Ishikawa (cell line): ENCODE data around the gene BLOC1S2.

Experiments
- CEBPB ChIP-seq: IDR thresholded peaks from 2 replicates; pipeline ENCODE4 v1.6.1; 2012
- CREB1 ChIP-seq: IDR thresholded peaks from 2 replicates; pipeline ENCODE4 v1.6.1; 2012; ENCODE audit warnings: low read depth
- EGR1 ChIP-seq: IDR thresholded peaks from 2 replicates; pipeline ENCODE4 v1.6.1; 2012
- EP300 ChIP-seq: IDR thresholded peaks from 2 replicates; pipeline ENCODE4 v1.6.1; 2012; ENCODE audit warnings: borderline replicate concordance
- FOXM1 ChIP-seq: IDR thresholded peaks from 2 replicates; pipeline ENCODE4 v1.6.1; 2012; ENCODE audit warnings: low read depth, borderline replicate concordance
- NFIC ChIP-seq: IDR thresholded peaks from 2 replicates; pipeline ENCODE4 v1.6.1; 2012
- RAD21 ChIP-seq: IDR thresholded peaks from 2 replicates; pipeline ENCODE4 v1.6.1; 2012; ENCODE audit warnings: low read depth
- TAF1 ChIP-seq: IDR thresholded peaks from 2 replicates; pipeline ENCODE4 v1.6.1; 2012; ENCODE audit warnings: low read depth, mild to moderate bottlenecking
- TCF12 ChIP-seq: IDR thresholded peaks from 2 replicates; pipeline ENCODE4 v1.6.1; 2012; ENCODE audit warnings: low read depth
- TEAD4 ChIP-seq: IDR thresholded peaks from 2 replicates; pipeline ENCODE4 v1.6.1; 2012
- YY1 ChIP-seq: IDR thresholded peaks from 2 replicates; pipeline ENCODE4 v1.6.1; 2012; ENCODE audit warnings: low read depth
- ZBTB7A ChIP-seq: IDR thresholded peaks from 2 replicates; pipeline ENCODE4 v1.6.1; 2012; ENCODE audit warnings: low read depth
- TF ChIP-seq, protein P1 (sequence below): IDR thresholded peaks from 2 replicates; pipeline ENCODE4 v1.6.1; 2012
- TF ChIP-seq, protein P2 (sequence below): IDR thresholded peaks from 2 replicates; pipeline ENCODE4 v1.6.1; 2012; ENCODE audit warnings: low read depth, mild to moderate bottlenecking
- TF ChIP-seq, protein P3 (sequence below): IDR thresholded peaks from 2 replicates; pipeline ENCODE4 v1.6.1; 2012

The BLOC1S2 gene

DNA sequence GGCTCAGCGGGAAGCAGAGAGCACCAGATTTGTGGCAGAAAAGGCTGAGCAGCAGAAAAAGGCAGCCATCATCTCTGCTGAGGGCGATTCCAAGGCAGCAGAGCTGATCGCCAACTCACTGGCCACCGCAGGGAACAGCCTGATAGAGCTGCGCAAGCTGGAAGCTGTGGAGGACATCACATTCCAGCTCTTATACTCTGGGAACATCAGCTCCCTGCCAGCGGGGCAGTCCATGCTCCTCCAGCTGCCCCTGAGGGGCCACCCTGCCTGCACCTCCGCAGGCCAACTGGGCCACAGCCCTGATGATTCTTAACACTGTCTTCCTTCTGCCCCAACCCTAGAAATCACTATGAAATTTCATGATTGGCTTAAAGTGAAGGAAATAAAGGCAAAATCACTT lies 37.7 kb downstream of the BLOC1S2 start:
- TF ChIP-seq EP300 = no peak
- TF ChIP-seq ZBTB7A = no peak
- no peak for TF ChIP-seq EGR1
- no peak for TF ChIP-seq NFIC
- no peak for TF ChIP-seq TEAD4
- no peak for TF ChIP-seq YY1
- TF ChIP-seq, protein P1, sequence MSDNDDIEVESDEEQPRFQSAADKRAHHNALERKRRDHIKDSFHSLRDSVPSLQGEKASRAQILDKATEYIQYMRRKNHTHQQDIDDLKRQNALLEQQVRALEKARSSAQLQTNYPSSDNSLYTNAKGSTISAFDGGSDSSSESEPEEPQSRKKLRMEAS = no peak
- no peak for TF ChIP-seq CEBPB
- TF ChIP-seq, protein P2, sequence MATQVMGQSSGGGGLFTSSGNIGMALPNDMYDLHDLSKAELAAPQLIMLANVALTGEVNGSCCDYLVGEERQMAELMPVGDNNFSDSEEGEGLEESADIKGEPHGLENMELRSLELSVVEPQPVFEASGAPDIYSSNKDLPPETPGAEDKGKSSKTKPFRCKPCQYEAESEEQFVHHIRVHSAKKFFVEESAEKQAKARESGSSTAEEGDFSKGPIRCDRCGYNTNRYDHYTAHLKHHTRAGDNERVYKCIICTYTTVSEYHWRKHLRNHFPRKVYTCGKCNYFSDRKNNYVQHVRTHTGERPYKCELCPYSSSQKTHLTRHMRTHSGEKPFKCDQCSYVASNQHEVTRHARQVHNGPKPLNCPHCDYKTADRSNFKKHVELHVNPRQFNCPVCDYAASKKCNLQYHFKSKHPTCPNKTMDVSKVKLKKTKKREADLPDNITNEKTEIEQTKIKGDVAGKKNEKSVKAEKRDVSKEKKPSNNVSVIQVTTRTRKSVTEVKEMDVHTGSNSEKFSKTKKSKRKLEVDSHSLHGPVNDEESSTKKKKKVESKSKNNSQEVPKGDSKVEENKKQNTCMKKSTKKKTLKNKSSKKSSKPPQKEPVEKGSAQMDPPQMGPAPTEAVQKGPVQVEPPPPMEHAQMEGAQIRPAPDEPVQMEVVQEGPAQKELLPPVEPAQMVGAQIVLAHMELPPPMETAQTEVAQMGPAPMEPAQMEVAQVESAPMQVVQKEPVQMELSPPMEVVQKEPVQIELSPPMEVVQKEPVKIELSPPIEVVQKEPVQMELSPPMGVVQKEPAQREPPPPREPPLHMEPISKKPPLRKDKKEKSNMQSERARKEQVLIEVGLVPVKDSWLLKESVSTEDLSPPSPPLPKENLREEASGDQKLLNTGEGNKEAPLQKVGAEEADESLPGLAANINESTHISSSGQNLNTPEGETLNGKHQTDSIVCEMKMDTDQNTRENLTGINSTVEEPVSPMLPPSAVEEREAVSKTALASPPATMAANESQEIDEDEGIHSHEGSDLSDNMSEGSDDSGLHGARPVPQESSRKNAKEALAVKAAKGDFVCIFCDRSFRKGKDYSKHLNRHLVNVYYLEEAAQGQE = no peak
- no peak for TF ChIP-seq TCF12
- TF ChIP-seq TAF1 = no peak
- no peak for TF ChIP-seq FOXM1
- no peak for TF ChIP-seq RAD21
- no peak for TF ChIP-seq CREB1
- TF ChIP-seq, protein P3, sequence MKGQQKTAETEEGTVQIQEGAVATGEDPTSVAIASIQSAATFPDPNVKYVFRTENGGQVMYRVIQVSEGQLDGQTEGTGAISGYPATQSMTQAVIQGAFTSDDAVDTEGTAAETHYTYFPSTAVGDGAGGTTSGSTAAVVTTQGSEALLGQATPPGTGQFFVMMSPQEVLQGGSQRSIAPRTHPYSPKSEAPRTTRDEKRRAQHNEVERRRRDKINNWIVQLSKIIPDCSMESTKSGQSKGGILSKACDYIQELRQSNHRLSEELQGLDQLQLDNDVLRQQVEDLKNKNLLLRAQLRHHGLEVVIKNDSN = no peak

DNA sequence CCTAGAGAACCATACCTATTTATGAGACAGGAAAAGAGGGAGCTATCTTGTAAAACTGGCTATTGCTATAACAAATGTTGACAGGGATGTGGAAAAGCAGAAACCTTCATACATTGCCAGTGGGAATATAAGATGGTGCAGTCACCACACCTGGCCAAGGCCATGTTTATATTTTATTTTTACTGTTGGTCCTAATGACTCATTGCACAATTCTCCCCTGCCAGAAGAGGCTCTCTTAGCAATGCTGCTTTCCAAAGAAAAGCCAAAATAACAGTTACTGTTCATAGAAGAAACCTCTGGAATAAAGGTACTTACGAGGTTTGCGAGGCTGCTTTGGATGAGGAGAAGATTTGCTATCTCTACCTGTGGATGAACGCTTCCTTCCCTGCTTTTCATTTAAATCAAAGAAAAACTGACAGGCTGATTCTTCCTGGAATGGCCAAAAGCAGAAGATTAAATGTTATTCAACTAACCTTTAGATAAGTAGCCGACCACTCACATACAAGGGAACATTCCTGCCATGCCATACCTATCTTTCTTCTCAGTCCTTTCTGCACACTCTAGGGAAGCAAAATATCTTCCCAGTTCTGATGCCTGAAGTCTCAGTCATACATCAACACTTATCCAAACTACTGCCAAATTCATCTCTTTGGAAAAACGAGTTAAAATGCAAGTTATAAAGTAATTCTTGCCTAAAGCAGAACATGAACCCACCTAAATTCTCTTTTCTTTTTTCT lies 40.8 kb downstream of the BLOC1S2 start:
- TF ChIP-seq FOXM1 (no peak), CEBPB (0 out of 2 replicates have a peak, but pooled peaks have one; percentile 20)

DNA sequence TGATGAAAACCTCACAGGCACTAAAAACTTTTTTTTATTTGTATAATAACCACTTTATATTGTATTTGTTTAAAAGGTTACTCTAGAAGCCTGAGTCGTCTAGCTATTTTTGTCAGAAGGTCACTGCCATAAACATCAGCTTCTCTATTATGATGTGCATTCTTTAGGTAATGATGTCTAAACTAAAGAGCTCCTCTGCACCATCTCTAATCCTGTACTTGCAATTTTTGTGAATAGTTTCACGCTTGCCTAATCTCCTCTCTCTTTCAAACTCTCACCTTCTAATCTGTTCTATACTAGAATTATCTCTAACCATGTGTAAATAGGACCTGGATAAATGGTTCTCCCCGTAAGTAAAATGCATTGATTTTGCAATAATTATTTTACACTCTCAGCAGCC lies 46.6 kb downstream of the BLOC1S2 start:
- TF ChIP-seq EP300 (no peak), TCF12 (no peak), CEBPB (no peak), YY1 (no peak), ZBTB7A (no peak), CREB1 (no peak), RAD21 (no peak), TEAD4 (no peak), TAF1 (no peak), NFIC (no peak), FOXM1 (no peak), EGR1 (no peak)
- TF ChIP-seq, protein P1 = no peak
- TF ChIP-seq, protein P3 = no peak
- TF ChIP-seq, protein P2 = no peak

DNA sequence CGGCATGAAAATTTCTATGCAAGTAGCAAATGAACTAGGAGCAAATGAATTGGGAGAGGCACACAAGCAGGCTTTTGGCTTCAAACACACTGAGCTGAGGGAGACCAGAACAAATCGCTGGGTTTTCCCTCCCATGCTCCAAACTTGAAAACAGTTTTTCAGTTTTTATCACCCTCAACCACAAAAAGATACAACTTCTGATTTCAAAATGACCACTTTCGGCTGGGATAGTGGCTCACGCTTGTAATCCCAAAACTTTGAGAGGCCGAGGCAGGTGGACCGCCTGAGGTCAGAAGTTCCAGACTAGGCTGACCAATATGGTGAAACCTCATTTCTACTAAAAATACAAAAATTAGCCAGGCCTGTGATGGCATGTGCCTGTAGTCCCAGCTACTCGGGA lies 48.1 kb downstream of the BLOC1S2 start:
- TF ChIP-seq CREB1 = no peak

DNA sequence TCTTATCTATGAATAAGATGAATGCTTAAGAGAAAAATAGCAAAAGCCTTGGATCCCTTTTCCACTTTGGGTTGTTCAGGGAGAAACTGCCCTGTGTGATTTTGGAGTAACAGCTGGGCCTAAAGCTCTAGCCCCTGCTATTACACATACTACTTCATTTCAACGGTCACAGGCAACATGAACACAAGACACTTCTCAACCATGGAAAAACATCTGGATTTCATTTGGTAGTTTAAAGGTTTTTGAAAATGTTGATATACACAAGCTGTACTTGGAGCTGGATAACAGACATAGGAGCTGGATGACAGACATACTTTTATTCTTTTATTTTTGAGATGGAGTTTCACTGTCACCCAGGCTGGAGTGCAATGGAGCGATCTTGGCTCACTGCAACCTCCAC lies 54.4 kb downstream of the BLOC1S2 start:
- TF ChIP-seq FOXM1 = no peak
- TF ChIP-seq NFIC = no peak
- no peak for TF ChIP-seq ZBTB7A
- no peak for TF ChIP-seq YY1
- TF ChIP-seq, protein P3 = no peak
- no peak for TF ChIP-seq TAF1
- TF ChIP-seq, protein P2 = no peak
- no peak for TF ChIP-seq EP300
- TF ChIP-seq EGR1 = no peak
- no peak for TF ChIP-seq CEBPB
- TF ChIP-seq, protein P1 = no peak
- TF ChIP-seq RAD21 = no peak
- TF ChIP-seq TCF12 = no peak
- TF ChIP-seq CREB1 = no peak
- no peak for TF ChIP-seq TEAD4
